WTC11 (cell line): ENCODE data around the gene PRX. TPM values are rescaled to one million over a fixed set of nuclear protein-coding genes. Genes with fewer than 3 reads are reported as not detected.

ENCODE experiments used
- ATAC-seq: fragments of 200-7000 bp; cut with Tn5 transposase; 2 replicates; pipeline ENCODE4 v1.10.0; 2021; ENCODE audit warnings: mild to moderate bottlenecking, moderate library complexity
- CTCF ChIA-PET: fragments of 300-600 bp; sonication (Branson Sonifier 250); formaldehyde crosslinking; loops from one replicate; lab custom pipeline; 2021; ENCODE audit warnings: antibody characterized with exemption; lab: Charles Lee
- POLR2A ChIA-PET: fragments of 350-600 bp; sonication (Branson Sonifier 250); formaldehyde crosslinking; loops from one replicate; lab custom pipeline; 2021; ENCODE audit warnings: antibody characterized with exemption; lab: Charles Lee
- DNase-seq: peaks from one replicate; pipeline ENCODE4 v3.0.0; 2021; ENCODE audit warnings: low spot score
- H3K27ac Mint-ChIP-seq: 2 replicates; pipeline ENCODE4 v1.8.0; 2021; ENCODE audit warnings: mixed read lengths
- H3K27me3 Mint-ChIP-seq: 2 replicates; pipeline ENCODE4 v1.8.0; 2021; ENCODE audit warnings: low read depth, mild to moderate bottlenecking, moderate library complexity, mixed read lengths
- H3K36me3 Mint-ChIP-seq: 2 replicates; pipeline ENCODE4 v1.8.0; 2021; ENCODE audit warnings: mixed read lengths
- H3K4me1 Mint-ChIP-seq: 2 replicates; pipeline ENCODE4 v1.8.0; 2022; ENCODE audit warnings: mixed read lengths
- H3K4me3 Mint-ChIP-seq: 2 replicates; pipeline ENCODE4 v1.8.0; 2021; ENCODE audit warnings: mild to moderate bottlenecking, moderate library complexity, mixed read lengths
- H3K9me3 Mint-ChIP-seq: 2 replicates; pipeline ENCODE4 v1.8.0; 2021; ENCODE audit warnings: mixed read lengths
- FOXK1 ChIP-seq: sonication (generic); formaldehyde crosslinking; IDR thresholded peaks from 2 replicates; pipeline ENCODE4 v1.8.0; 2022; ENCODE audit warnings: mild to moderate bottlenecking, moderate library complexity, missing genetic modification reagents
- RELA ChIP-seq: sonication (generic); formaldehyde crosslinking; IDR thresholded peaks from 2 replicates; pipeline ENCODE4 v1.8.1; 2022; ENCODE audit warnings: missing genetic modification reagents, mild to moderate bottlenecking, borderline replicate concordance
- RORB ChIP-seq: fragments of 250-450 bp; sonication (Bioruptor Pico); IDR thresholded peaks from 2 replicates; pipeline ENCODE4 v1.9.0; 2021; ENCODE audit warnings: mild to moderate bottlenecking
- ZBTB21 ChIP-seq: sonication (generic); formaldehyde crosslinking; IDR thresholded peaks from 2 replicates; pipeline ENCODE4 v1.8.1; 2023; ENCODE audit warnings: mild to moderate bottlenecking, missing genetic modification reagents, borderline replicate concordance
- ZNF396 ChIP-seq: fragments of 250-450 bp; sonication (Bioruptor Pico); IDR thresholded peaks from 2 replicates; pipeline ENCODE4 v1.8.0; 2021; ENCODE audit warnings: mild to moderate bottlenecking, moderate library complexity, borderline replicate concordance
- total RNA-seq: library from RNA; stranded (reverse); gene quantifications from 3 replicates; pipeline ENCODE4 v1.2.3, GENCODE V29; 2021
- TF ChIP-seq, protein P1 (sequence below): sonication (generic); formaldehyde crosslinking; IDR thresholded peaks from 2 replicates; pipeline ENCODE4 v1.8.1; 2022; ENCODE audit warnings: missing genetic modification reagents, borderline replicate concordance
- TF ChIP-seq, protein P2 (sequence below): fragments of 250-450 bp; sonication (Bioruptor Pico); IDR thresholded peaks from 2 replicates; pipeline ENCODE4 v1.9.0; 2021; ENCODE audit warnings: mild to moderate bottlenecking, borderline replicate concordance
- TF ChIP-seq, protein P3 (sequence below): sonication (generic); formaldehyde crosslinking; IDR thresholded peaks from 2 replicates; pipeline ENCODE4 v1.8.0; 2022; ENCODE audit warnings: missing genetic modification reagents
- TF ChIP-seq, protein P4 (sequence below): sonication (generic); formaldehyde crosslinking; IDR thresholded peaks from 2 replicates; pipeline ENCODE4 v1.8.0; 2023; ENCODE audit warnings: mild to moderate bottlenecking, missing genetic modification reagents
- TF ChIP-seq, protein P5 (sequence below): sonication (generic); formaldehyde crosslinking; IDR thresholded peaks from 2 replicates; pipeline ENCODE4 v1.8.1; 2023; ENCODE audit warnings: mild to moderate bottlenecking, moderate library complexity, missing genetic modification reagents

The PRX gene
- total RNA-seq, 1 experiment from 2014 or later = 8.4 TPM

DNA sequence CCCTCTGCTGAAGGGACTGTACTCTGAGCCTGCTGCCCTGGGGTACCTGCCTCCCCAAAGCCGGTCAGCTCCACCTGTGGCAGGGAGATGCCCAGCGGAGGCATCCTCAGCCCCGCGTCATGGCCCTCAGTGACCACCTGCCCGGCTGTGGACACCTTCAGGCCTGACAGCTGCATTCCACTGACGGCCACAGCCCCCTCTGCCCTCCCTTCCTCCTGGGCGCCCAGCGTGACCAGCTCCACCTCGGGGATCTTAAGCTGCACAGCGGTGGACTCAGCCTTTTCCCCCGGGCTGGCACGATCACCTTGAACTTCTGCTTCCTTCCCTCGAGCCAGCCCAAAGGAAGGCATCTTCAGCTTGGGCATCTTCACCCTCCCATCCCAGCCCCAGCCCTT, 18.4 kb downstream of the PRX start:
- POLR2A ChIA-PET = interaction anchor here (0.6 kb wide), 1 partner anchor 41 kb away, joined by 4 read pairs; no protein-coding TSS in a partner anchor
- TF ChIP-seq, protein P1, sequence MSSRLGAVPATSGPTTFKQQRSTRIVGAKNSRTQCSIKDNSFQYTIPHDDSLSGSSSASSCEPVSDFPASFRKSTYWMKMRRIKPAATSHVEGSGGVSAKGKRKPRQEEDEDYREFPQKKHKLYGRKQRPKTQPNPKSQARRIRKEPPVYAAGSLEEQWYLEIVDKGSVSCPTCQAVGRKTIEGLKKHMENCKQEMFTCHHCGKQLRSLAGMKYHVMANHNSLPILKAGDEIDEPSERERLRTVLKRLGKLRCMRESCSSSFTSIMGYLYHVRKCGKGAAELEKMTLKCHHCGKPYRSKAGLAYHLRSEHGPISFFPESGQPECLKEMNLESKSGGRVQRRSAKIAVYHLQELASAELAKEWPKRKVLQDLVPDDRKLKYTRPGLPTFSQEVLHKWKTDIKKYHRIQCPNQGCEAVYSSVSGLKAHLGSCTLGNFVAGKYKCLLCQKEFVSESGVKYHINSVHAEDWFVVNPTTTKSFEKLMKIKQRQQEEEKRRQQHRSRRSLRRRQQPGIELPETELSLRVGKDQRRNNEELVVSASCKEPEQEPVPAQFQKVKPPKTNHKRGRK (CRISPR knock-in tag) = no peak
- TF ChIP-seq, protein P2, sequence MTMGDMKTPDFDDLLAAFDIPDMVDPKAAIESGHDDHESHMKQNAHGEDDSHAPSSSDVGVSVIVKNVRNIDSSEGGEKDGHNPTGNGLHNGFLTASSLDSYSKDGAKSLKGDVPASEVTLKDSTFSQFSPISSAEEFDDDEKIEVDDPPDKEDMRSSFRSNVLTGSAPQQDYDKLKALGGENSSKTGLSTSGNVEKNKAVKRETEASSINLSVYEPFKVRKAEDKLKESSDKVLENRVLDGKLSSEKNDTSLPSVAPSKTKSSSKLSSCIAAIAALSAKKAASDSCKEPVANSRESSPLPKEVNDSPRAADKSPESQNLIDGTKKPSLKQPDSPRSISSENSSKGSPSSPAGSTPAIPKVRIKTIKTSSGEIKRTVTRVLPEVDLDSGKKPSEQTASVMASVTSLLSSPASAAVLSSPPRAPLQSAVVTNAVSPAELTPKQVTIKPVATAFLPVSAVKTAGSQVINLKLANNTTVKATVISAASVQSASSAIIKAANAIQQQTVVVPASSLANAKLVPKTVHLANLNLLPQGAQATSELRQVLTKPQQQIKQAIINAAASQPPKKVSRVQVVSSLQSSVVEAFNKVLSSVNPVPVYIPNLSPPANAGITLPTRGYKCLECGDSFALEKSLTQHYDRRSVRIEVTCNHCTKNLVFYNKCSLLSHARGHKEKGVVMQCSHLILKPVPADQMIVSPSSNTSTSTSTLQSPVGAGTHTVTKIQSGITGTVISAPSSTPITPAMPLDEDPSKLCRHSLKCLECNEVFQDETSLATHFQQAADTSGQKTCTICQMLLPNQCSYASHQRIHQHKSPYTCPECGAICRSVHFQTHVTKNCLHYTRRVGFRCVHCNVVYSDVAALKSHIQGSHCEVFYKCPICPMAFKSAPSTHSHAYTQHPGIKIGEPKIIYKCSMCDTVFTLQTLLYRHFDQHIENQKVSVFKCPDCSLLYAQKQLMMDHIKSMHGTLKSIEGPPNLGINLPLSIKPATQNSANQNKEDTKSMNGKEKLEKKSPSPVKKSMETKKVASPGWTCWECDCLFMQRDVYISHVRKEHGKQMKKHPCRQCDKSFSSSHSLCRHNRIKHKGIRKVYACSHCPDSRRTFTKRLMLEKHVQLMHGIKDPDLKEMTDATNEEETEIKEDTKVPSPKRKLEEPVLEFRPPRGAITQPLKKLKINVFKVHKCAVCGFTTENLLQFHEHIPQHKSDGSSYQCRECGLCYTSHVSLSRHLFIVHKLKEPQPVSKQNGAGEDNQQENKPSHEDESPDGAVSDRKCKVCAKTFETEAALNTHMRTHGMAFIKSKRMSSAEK (CRISPR knock-in tag) = no peak
- TF ChIP-seq, protein P3, sequence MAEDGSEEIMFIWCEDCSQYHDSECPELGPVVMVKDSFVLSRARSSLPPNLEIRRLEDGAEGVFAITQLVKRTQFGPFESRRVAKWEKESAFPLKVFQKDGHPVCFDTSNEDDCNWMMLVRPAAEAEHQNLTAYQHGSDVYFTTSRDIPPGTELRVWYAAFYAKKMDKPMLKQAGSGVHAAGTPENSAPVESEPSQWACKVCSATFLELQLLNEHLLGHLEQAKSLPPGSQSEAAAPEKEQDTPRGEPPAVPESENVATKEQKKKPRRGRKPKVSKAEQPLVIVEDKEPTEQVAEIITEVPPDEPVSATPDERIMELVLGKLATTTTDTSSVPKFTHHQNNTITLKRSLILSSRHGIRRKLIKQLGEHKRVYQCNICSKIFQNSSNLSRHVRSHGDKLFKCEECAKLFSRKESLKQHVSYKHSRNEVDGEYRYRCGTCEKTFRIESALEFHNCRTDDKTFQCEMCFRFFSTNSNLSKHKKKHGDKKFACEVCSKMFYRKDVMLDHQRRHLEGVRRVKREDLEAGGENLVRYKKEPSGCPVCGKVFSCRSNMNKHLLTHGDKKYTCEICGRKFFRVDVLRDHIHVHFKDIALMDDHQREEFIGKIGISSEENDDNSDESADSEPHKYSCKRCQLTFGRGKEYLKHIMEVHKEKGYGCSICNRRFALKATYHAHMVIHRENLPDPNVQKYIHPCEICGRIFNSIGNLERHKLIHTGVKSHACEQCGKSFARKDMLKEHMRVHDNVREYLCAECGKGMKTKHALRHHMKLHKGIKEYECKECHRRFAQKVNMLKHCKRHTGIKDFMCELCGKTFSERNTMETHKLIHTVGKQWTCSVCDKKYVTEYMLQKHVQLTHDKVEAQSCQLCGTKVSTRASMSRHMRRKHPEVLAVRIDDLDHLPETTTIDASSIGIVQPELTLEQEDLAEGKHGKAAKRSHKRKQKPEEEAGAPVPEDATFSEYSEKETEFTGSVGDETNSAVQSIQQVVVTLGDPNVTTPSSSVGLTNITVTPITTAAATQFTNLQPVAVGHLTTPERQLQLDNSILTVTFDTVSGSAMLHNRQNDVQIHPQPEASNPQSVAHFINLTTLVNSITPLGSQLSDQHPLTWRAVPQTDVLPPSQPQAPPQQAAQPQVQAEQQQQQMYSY (CRISPR knock-in tag) = no peak
- TF ChIP-seq RORB (CRISPR knock-in tag) (no peak), ZBTB21 (no peak), ZNF396 (CRISPR knock-in tag) (no peak), FOXK1 (no peak), RELA (no peak)
- TF ChIP-seq, protein P4, sequence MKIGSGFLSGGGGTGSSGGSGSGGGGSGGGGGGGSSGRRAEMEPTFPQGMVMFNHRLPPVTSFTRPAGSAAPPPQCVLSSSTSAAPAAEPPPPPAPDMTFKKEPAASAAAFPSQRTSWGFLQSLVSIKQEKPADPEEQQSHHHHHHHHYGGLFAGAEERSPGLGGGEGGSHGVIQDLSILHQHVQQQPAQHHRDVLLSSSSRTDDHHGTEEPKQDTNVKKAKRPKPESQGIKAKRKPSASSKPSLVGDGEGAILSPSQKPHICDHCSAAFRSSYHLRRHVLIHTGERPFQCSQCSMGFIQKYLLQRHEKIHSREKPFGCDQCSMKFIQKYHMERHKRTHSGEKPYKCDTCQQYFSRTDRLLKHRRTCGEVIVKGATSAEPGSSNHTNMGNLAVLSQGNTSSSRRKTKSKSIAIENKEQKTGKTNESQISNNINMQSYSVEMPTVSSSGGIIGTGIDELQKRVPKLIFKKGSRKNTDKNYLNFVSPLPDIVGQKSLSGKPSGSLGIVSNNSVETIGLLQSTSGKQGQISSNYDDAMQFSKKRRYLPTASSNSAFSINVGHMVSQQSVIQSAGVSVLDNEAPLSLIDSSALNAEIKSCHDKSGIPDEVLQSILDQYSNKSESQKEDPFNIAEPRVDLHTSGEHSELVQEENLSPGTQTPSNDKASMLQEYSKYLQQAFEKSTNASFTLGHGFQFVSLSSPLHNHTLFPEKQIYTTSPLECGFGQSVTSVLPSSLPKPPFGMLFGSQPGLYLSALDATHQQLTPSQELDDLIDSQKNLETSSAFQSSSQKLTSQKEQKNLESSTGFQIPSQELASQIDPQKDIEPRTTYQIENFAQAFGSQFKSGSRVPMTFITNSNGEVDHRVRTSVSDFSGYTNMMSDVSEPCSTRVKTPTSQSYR (CRISPR knock-in tag) = no peak
- TF ChIP-seq, protein P5, sequence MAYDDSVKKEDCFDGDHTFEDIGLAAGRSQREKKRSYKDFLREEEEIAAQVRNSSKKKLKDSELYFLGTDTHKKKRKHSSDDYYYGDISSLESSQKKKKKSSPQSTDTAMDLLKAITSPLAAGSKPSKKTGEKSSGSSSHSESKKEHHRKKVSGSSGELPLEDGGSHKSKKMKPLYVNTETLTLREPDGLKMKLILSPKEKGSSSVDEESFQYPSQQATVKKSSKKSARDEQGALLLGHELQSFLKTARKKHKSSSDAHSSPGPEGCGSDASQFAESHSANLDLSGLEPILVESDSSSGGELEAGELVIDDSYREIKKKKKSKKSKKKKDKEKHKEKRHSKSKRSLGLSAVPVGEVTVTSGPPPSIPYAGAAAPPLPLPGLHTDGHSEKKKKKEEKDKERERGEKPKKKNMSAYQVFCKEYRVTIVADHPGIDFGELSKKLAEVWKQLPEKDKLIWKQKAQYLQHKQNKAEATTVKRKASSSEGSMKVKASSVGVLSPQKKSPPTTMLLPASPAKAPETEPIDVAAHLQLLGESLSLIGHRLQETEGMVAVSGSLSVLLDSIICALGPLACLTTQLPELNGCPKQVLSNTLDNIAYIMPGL (CRISPR knock-in tag) = no peak
- H3K4me3 Mint-ChIP-seq = no peak overlapping the region
- CTCF ChIA-PET = interaction anchor here (0.9 to 2.0 kb wide), 4 partner anchors 14 to 128 kb away, joined by 3 to 12 read pairs (median 4); no protein-coding TSS in a partner anchor
- no peaks in the 10 kb centered on the region for H3K36me3 Mint-ChIP-seq
- ATAC-seq = no peak
- H3K9me3 Mint-ChIP-seq = no peaks in the 10 kb centered on the region
- no peak overlapping the region for H3K27ac Mint-ChIP-seq
- no peak for DNase-seq
- peaks cover 10% of the 10 kb centered on the region for H3K4me1 Mint-ChIP-seq
- H3K27me3 Mint-ChIP-seq = peaks cover 28% of the 10 kb centered on the region
